K562 (cell line): ENCODE data around the gene TMEM39B. TPM values are rescaled to one million over a fixed set of nuclear protein-coding genes. Genes with fewer than 3 reads are reported as not detected.

ENCODE experiments used
- BHLHE40 ChIP-seq: IDR thresholded peaks from 2 replicates; pipeline ENCODE4 v1.6.1; 2011; ENCODE audit warnings: low read length, improper control_type of control experiment
- CBX5 ChIP-seq: IDR thresholded peaks from 2 replicates; pipeline ENCODE4 v1.6.1; 2014; ENCODE audit warnings: low read depth, borderline replicate concordance
- CREBBP ChIP-seq: IDR thresholded peaks from one replicate; pipeline ENCODE4 v1.6.1; 2012; ENCODE audit warnings: low read depth, mild to moderate bottlenecking, control low read depth, inconsistent platforms, low read length
- ETV6 ChIP-seq, 3 experiments: fragments of 150-350 bp in 1 of 3; sonication (generic) in 1 of 3; formaldehyde crosslinking in 1 of 3; IDR thresholded peaks; 2 replicates each; pipeline versions ENCODE4 v1.6.1 to v1.8.0; 2014 to 2022; ENCODE audit warnings: borderline replicate concordance in 2 of 3, low read depth in 2 of 3, antibody characterized with exemption in 1 of 3, low read length in 1 of 3, mild to moderate bottlenecking in 1 of 3, missing genetic modification reagents in 1 of 3
- HMGN3 ChIP-seq: IDR thresholded peaks from 2 replicates; pipeline ENCODE4 v1.6.1; 2011; ENCODE audit warnings: borderline replicate concordance, low read depth, mild to moderate bottlenecking, mixed read lengths, low read length; ENCODE audit not compliant: insufficient read length; ENCODE audit errors: extremely low read depth
- LCOR ChIP-seq: sonication (generic); formaldehyde crosslinking; IDR thresholded peaks from 2 replicates; pipeline ENCODE4 v1.8.0; 2022; ENCODE audit warnings: mild to moderate bottlenecking, missing genetic modification reagents
- NR3C1 ChIP-seq: sonication (generic); formaldehyde crosslinking; IDR thresholded peaks from 2 replicates; pipeline ENCODE4 v1.8.1; 2022; ENCODE audit warnings: missing genetic modification reagents
- ZBTB8A ChIP-seq: fragments of 450-650 bp; IDR thresholded peaks from 2 replicates; pipeline ENCODE4 v1.6.1; 2018; ENCODE audit warnings: mild to moderate bottlenecking, moderate library complexity; ENCODE audit not compliant: partially characterized antibody
- ZNF197 ChIP-seq: fragments of 200-800 bp; sonication (Bioruptor generic); IDR thresholded peaks from 2 replicates; pipeline ENCODE4 v1.6.1; 2016; ENCODE audit warnings: low read depth, missing genetic modification characterization, missing compliant biosample characterization
- ZNF274 ChIP-seq: IDR thresholded peaks from 2 replicates; pipeline ENCODE4 v1.6.1; 2011; ENCODE audit warnings: low read depth, mild to moderate bottlenecking, low read length, moderate library complexity, borderline replicate concordance
- ZNF609 ChIP-seq: sonication (generic); formaldehyde crosslinking; IDR thresholded peaks from 2 replicates; pipeline ENCODE4 v1.8.1; 2023; ENCODE audit warnings: missing genetic modification reagents, mild to moderate bottlenecking, borderline replicate concordance
- ZNF644 ChIP-seq: fragments of 200-800 bp; sonication (Bioruptor generic); IDR thresholded peaks from 2 replicates; pipeline ENCODE4 v1.6.1; 2016; ENCODE audit warnings: low read depth, missing genetic modification characterization, missing compliant biosample characterization
- ZNF740 ChIP-seq, 3 experiments: fragments of 200-800 bp in 1 of 3; sonication (Bioruptor generic) in 1 of 3; sonication (generic) in 1 of 3; formaldehyde crosslinking in 1 of 3; IDR thresholded peaks; 2 replicates each; pipeline versions ENCODE4 v1.6.1 to v1.8.0; 2016 to 2022; ENCODE audit warnings: mild to moderate bottlenecking in 2 of 3, missing compliant biosample characterization in 2 of 3, missing genetic modification characterization in 2 of 3, missing genetic modification reagents in 1 of 3
- ZNF785 ChIP-seq: fragments of 250-450 bp; sonication (Bioruptor Pico); IDR thresholded peaks from 2 replicates; pipeline ENCODE4 v1.4.0; 2020; ENCODE audit warnings: mild to moderate bottlenecking
- ZSCAN29 ChIP-seq: fragments of 450-650 bp; IDR thresholded peaks from 2 replicates; pipeline ENCODE4 v1.6.1; 2017
- polyA plus RNA-seq, 8 experiments: library from polyadenylated mRNA; depleted of rRNA in 4 of 8; stranded (reverse) in 5 of 8; unstranded in 3 of 8; fragments of >200 nt; fragmentation: Nextera tagmentation in 2 of 8; fragmentation: Illumina TruSeq in 1 of 8; extraction: Ambion mirVana in 2 of 8; extraction: Trizol in 1 of 8; gene quantifications; 2 replicates each; pipeline versions ENCODE4 v1.2.1 to v1.2.3, GENCODE V29; 2011 to 2014; ENCODE audit warnings: inconsistent platforms in 1 of 8, missing spikeins in 1 of 8
- total RNA-seq, 7 experiments: library from RNA; depleted of rRNA in 6 of 7; stranded (reverse); fragments of >200 nt in 6 of 7; fragmentation: Illumina TruSeq in 2 of 7; extraction: Trizol in 2 of 7; gene quantifications; 2 replicates each; pipeline versions ENCODE4 v1.2.1 to v1.2.3, GENCODE V29; 2011 to 2021; ENCODE audit warnings: low replicate concordance in 1 of 7
- TF ChIP-seq, protein P1 (sequence below), 2 experiments: fragments of 450-650 bp; IDR thresholded peaks; 2 replicates each; pipeline ENCODE4 v1.6.1; 2018; ENCODE audit warnings: mild to moderate bottlenecking in 2 of 2, low read depth in 1 of 2; ENCODE audit not compliant: partially characterized antibody in 2 of 2

The TMEM39B gene
- total and polyA plus RNA-seq, 9 of the 15 experiments (the other 6 are each of a cell fraction or from before 2014, with no cell fraction given) = 0.92 to 28.5 (median 9.7) TPM

DNA sequence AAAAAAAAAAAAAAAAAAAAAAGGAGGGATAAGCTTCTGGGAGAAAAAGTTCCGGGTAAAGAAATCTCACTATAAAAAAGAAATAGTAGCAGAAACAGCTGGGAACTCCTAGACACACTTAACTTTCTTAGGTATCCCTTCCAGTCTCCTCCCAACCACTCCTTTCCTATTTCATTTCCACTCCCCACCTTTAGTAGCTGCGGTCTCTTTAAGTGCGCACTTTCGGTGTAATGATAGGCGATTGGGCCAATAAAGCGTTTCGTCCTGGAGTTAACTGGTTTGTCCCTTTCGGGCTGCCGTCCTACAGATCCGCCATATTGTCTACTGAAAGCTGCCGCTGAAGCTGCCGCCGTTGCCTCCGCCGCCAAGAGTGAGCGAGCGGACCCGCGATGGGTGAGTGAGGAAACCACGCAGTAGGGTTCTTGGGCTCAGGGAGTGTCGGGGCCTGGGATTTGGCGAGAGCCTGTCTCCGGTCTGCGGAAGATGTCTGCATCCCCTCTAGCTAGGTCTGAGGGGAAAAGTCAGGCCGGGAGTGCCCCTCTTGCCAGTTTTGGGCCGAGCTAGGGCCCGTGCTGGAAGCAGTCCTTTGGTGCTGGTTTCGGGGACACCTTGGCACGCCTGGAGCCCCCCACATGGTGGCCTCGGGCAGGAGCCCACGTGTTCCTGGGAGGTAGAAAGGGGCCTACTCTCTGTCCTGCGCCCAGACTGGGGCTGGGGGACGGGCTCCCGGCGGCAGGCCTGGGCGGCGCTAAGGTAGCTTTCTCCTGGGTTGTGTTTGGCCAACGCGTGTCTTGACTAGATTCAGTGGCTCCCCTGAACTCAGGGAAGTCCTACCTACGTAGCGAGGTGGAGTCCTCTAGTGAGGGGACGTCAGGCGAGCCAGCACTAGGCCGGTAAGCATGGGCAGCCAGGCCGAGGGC, 35.3 kb downstream of the TMEM39B start, which contains the start of gene KPNA6 (continued):
- no peak for TF ChIP-seq NR3C1 (CRISPR knock-in tag)
- no peak for TF ChIP-seq HMGN3
- no peak for TF ChIP-seq ETV6 (IDR thresholded peaks at IDR 0.05; ENCODE audit: borderline replicate concordance in 1 of 2, low read depth in 2 of 2, low read length in 1 of 2)
- no peak for TF ChIP-seq ETV6 (CRISPR knock-in tag; IDR thresholded peaks at IDR 0.05; ENCODE audit: borderline replicate concordance)
- TF ChIP-seq ZNF274 = no peak
- no peak for TF ChIP-seq ZNF644 (tag)
- TF ChIP-seq, protein P1, sequence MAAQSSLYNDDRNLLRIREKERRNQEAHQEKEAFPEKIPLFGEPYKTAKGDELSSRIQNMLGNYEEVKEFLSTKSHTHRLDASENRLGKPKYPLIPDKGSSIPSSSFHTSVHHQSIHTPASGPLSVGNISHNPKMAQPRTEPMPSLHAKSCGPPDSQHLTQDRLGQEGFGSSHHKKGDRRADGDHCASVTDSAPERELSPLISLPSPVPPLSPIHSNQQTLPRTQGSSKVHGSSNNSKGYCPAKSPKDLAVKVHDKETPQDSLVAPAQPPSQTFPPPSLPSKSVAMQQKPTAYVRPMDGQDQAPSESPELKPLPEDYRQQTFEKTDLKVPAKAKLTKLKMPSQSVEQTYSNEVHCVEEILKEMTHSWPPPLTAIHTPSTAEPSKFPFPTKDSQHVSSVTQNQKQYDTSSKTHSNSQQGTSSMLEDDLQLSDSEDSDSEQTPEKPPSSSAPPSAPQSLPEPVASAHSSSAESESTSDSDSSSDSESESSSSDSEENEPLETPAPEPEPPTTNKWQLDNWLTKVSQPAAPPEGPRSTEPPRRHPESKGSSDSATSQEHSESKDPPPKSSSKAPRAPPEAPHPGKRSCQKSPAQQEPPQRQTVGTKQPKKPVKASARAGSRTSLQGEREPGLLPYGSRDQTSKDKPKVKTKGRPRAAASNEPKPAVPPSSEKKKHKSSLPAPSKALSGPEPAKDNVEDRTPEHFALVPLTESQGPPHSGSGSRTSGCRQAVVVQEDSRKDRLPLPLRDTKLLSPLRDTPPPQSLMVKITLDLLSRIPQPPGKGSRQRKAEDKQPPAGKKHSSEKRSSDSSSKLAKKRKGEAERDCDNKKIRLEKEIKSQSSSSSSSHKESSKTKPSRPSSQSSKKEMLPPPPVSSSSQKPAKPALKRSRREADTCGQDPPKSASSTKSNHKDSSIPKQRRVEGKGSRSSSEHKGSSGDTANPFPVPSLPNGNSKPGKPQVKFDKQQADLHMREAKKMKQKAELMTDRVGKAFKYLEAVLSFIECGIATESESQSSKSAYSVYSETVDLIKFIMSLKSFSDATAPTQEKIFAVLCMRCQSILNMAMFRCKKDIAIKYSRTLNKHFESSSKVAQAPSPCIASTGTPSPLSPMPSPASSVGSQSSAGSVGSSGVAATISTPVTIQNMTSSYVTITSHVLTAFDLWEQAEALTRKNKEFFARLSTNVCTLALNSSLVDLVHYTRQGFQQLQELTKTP (IDR thresholded peaks at IDR 0.05; ENCODE audit: low read depth in 1 of 2, partially characterized antibody in 2 of 2) = peak; percentile 30 to 69
- no peak for TF ChIP-seq ZNF785 (CRISPR knock-in tag)
- TF ChIP-seq ZBTB8A = no peak
- no peak for TF ChIP-seq BHLHE40
- no peak for TF ChIP-seq CBX5
- TF ChIP-seq ZNF740 (CRISPR knock-in tag; IDR thresholded peaks at IDR 0.05) = no peak
- no peak for TF ChIP-seq ZNF740 (tag; IDR thresholded peaks at IDR 0.05)
- no peak for TF ChIP-seq CREBBP
- TF ChIP-seq ZNF197 (CRISPR knock-in tag) = no peak
- no peak for TF ChIP-seq ZNF609 (CRISPR knock-in tag)
- TF ChIP-seq ZSCAN29 = no peak
- peak; percentile 96 for TF ChIP-seq LCOR (CRISPR knock-in tag)
